Sigmoid colon (tissue), 3 donors: Measurements from ENCODE around the gene MAP3K21.

Experiments used
- CTCF ChIP-seq, 4 experiments: fragments of 450-650 bp in 3 of 4; fragments of 200-600 bp in 1 of 4; IDR thresholded peaks; one replicate each; pipeline ENCODE4 v1.5.1; 2016 to 2019; ENCODE audit warnings: antibody characterized with exemption in 4 of 4, mild to moderate bottlenecking in 3 of 4, moderate library complexity in 2 of 4
- POLR2A ChIP-seq, 2 donors: fragments of 450-650 bp; IDR thresholded peaks; one replicate each; pipeline ENCODE4 v1.6.1; 2016; ENCODE audit warnings: antibody characterized with exemption in 2 of 2, mild to moderate bottlenecking in 2 of 2, moderate library complexity in 2 of 2

- TF ChIP-seq CTCF (IDR thresholded peaks at IDR 0.05) (no peak), POLR2A (IDR thresholded peaks at IDR 0.05) (no peak)
Measured at GRCh38 chr1:233427907-233428306, 100.4 kb downstream of the MAP3K21 start.
